Lower leg skin (tissue), 4 donors: Measurements from ENCODE around the gene GZF1. TPM values are rescaled to one million over a fixed set of nuclear protein-coding genes. Genes with fewer than 3 reads are reported as not detected.

Experiments
- DNase-seq, 2 donors: peaks; one replicate each; pipeline ENCODE4 v3.0.0-alpha.2; 2019; ENCODE audit warnings: low spot score in 2 of 2
- H3K4me3 ChIP-seq: fragments of 200-600 bp; sonication (generic); 2 replicates; pipeline ENCODE4 v1.5.1; 2017; ENCODE audit warnings: mild to moderate bottlenecking, low read depth; ENCODE audit not compliant: poor library complexity, severe bottlenecking
- POLR2A ChIP-seq, 2 donors: fragments of 450-650 bp; IDR thresholded peaks; one replicate each; pipeline ENCODE4 v1.6.1; 2016 to 2017; ENCODE audit warnings: antibody characterized with exemption in 2 of 2, mild to moderate bottlenecking in 1 of 2, moderate library complexity in 1 of 2
- WGBS, 2 donors: methylation state at CpG; one replicate each; pipeline ENCODE4 v1.1.5; 2018; 5-methylcytosine and 5-hydroxymethylcytosine counted together
- intact Hi-C: fragments of 100-400 bp; cut with DNase I; formaldehyde crosslinking; loops from one replicate; pipeline ENCODE4 v1.15.0; 2023; ENCODE audit warnings: low total_unique reads
- total RNA-seq, 4 donors: library from RNA; depleted of rRNA; stranded (reverse); fragments of >200 nt; gene quantifications; one replicate each; pipeline ENCODE4 v1.1.0, GENCODE V29; 2016
- TF ChIP-seq, protein P1 (sequence below), 3 donors: fragments of 450-650 bp; IDR thresholded peaks; one replicate each; pipeline ENCODE4 v1.5.1; 2016; ENCODE audit warnings: antibody characterized with exemption in 3 of 3, mild to moderate bottlenecking in 3 of 3, moderate library complexity in 2 of 3

The GZF1 gene
- total RNA-seq, 4 donors from 2014 or later, result 4.4 to 15.1 (median 13.5) TPM

- no peak for DNase-seq
- intact Hi-C loops, result no loop called here
- WGBS, 2 donors, result 36 to 38% methylated on average over 1 of the region's 1 CpG
- TF ChIP-seq POLR2A (IDR thresholded peaks at IDR 0.05), result no peak
- TF ChIP-seq, protein P1, sequence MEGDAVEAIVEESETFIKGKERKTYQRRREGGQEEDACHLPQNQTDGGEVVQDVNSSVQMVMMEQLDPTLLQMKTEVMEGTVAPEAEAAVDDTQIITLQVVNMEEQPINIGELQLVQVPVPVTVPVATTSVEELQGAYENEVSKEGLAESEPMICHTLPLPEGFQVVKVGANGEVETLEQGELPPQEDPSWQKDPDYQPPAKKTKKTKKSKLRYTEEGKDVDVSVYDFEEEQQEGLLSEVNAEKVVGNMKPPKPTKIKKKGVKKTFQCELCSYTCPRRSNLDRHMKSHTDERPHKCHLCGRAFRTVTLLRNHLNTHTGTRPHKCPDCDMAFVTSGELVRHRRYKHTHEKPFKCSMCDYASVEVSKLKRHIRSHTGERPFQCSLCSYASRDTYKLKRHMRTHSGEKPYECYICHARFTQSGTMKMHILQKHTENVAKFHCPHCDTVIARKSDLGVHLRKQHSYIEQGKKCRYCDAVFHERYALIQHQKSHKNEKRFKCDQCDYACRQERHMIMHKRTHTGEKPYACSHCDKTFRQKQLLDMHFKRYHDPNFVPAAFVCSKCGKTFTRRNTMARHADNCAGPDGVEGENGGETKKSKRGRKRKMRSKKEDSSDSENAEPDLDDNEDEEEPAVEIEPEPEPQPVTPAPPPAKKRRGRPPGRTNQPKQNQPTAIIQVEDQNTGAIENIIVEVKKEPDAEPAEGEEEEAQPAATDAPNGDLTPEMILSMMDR (IDR thresholded peaks at IDR 0.05), result no peak
- H3K4me3 ChIP-seq, result no peak overlapping the region
Measured at GRCh38 chr20:23366384-23366783, 4.4 kb downstream of the GZF1 start.

DNA sequence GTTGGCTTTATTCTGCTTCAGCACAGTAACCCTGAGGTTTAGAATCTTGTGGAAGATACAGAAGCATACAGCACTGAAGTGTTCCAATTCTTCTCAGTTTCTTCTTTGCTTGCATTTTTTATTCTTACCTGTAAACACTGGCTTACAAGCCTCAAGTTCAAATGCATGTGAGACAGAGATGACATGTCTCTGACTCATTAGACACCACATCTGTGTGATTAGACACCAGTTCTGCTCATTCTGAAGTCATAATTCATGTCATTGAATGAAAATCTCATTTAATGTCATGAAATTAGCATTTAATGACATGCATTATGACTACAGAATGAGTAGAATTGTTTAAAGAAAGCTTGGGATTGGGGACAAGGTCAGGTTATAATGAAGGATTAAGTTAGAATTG, 5.8 kb downstream of the GZF1 start:
- no peak for DNase-seq
- intact Hi-C loops, result no loop called here
- TF ChIP-seq, protein P1 (IDR thresholded peaks at IDR 0.05), result no peak
- no peak for TF ChIP-seq POLR2A (IDR thresholded peaks at IDR 0.05)
- H3K4me3 ChIP-seq, result no peak overlapping the region

DNA sequence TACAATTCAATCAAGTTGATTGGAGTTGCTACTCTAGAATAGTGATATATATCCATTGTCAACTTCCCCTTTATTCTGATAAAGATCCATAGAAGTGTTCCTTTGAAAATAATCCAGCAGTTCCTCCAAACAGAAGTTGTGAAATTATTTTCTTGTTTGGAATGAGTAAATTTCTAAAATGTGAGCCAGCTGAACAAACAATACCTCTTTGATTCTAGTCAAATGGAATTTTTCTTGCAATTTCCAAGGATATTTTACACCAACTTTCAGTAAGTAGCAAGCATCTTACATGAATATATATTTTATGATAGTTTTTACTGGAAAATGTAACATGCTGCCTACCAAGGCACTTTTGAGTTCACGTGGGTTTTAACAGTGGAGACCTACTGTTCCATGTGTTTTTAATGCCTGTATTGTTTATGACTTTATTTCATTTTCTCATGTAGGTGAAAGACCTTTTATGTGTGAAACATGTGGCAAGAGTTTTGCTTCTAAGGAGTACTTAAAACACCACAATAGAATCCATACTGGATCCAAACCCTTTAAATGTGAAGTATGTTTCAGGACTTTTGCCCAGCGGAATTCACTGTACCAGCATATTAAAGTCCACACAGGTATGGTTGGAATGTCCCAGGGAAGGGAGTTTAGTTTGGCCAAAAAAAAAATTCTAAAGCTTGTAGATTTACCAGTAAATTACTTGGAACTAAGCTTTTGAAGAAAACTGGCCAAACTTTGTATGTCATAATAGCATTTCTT, 6.5 kb downstream of the GZF1 start:
- no peak for TF ChIP-seq POLR2A (IDR thresholded peaks at IDR 0.05)
- TF ChIP-seq, protein P1 (IDR thresholded peaks at IDR 0.05), result no peak
- intact Hi-C loops, result no loop called here
- no peak overlapping the region for H3K4me3 ChIP-seq
- no peak for DNase-seq
- 90 to 94% methylated on average over 2 of the region's 2 CpGs for WGBS, 2 donors

DNA sequence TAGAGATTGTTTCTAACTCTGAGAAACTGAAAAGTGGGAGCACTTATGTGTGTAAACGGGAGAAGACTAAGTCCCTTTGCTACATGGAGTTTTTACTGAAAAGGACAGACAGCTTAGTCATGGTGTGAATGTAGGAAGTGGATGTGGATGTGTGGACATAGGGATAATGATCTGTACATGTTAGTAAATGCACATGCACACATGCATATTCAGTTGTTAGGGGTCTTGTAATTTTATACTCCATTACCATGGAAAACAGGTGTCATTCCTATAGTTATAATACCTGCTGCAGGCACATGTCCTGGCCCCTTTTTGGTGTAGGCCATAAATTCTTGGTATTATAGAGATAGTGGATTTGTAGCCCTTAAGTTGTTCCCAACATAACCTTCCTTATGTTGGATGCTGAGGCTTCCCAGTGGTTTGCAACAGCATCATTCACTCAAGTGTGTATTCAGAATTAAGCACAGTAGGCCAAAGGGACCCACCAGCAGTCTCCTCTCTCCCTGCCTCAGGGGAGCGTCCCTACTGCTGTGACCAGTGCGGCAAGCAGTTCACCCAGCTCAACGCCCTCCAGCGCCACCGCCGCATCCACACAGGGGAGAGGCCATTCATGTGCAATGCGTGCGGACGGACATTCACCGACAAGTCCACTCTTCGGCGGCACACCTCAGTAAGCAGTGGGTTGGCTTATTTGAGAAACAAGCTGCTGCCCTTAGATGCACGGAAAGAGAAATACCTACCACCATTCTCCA, 7.3 kb downstream of the GZF1 start:
- no peak for DNase-seq
- WGBS, 2 donors, result 95 to 96% methylated on average over 14 of the region's 14 CpGs
- H3K4me3 ChIP-seq, result no peak overlapping the region
- intact Hi-C loops, result no loop called here
- TF ChIP-seq, protein P1 (IDR thresholded peaks at IDR 0.05), result no peak
- TF ChIP-seq POLR2A (IDR thresholded peaks at IDR 0.05), result no peak

GRCh38 chr20:23370274-23370673, 8.3 kb downstream of the GZF1 start:
- TF ChIP-seq, protein P1 (IDR thresholded peaks at IDR 0.05), result no peak
- no peak for TF ChIP-seq POLR2A (IDR thresholded peaks at IDR 0.05)
- no peak for DNase-seq
- WGBS, 2 donors, result 88 to 90% methylated on average over 5 of the region's 5 CpGs
- no peak overlapping the region for H3K4me3 ChIP-seq
- intact Hi-C loops, result no loop called here
